Pancreas (tissue), 10 donors: ENCODE data around the gene EMSY. TPM values are rescaled to one million over a fixed set of nuclear protein-coding genes. Genes with fewer than 3 reads are reported as not detected.
"Not testable (repeated sequence)": the region's sequence is repeated elsewhere in the genome, so short reads cannot be mapped to it uniquely, and the experiment has no call there.

Experiments used
- ATAC-seq, 4 donors: fragments of 200-7000 bp; cut with Tn5 transposase; one replicate each; pipeline versions ENCODE4 v1.8.0 to v1.9.1; 2020; ENCODE audit warnings: mild to moderate bottlenecking in 4 of 4, moderate library complexity in 4 of 4
- DNase-seq, 6 donors: peaks; one replicate each; pipeline ENCODE4 v3.0.0-alpha.2; 2020
- FAIRE-seq: peaks from 2 replicates; lab custom pipeline; 2012; peaks lifted over from hg19 to GRCh38; lab: Jason Lieb, UNC
- H3K27ac ChIP-seq, 4 donors: fragments of 200-600 bp; sonication (generic); 1 replicate in 3 of 4; 2 replicates in 1 of 4; pipeline versions ENCODE4 v1.5.0 to v1.8.0; 2020
- H3K27me3 ChIP-seq, 4 donors: fragments of 200-600 bp; one replicate each; pipeline ENCODE4 v1.8.0; 2021
- H3K36me3 ChIP-seq, 3 donors: fragments of 200-600 bp; sonication (generic) in 1 of 3; one replicate each; pipeline versions ENCODE4 v1.5.0 to v1.8.0; 2020 to 2021
- H3K4me1 ChIP-seq, 3 donors: fragments of 200-600 bp; one replicate each; pipeline ENCODE4 v1.8.0; 2021
- H3K4me3 ChIP-seq, 4 donors: fragments of 200-600 bp; sonication (generic) in 2 of 4; one replicate each; pipeline versions ENCODE4 v1.5.0 to v1.8.0; 2020 to 2021
- H3K9me3 ChIP-seq, 4 donors: fragments of 200-600 bp; one replicate each; pipeline ENCODE4 v1.8.0; 2021
- CTCF ChIP-seq, 4 donors: fragments of 200-600 bp; sonication (generic) in 3 of 4; IDR thresholded peaks; one replicate each; pipeline versions ENCODE4 v1.5.0 to v1.8.0; 2021; ENCODE audit warnings: antibody characterized with exemption in 4 of 4
- WGBS, 2 donors: extraction: QIAGEN DNeasy Blood & Tissue Kit; methylation state at CpG; one replicate each; pipeline ENCODE4 v1.1.7; 2013; 5-methylcytosine and 5-hydroxymethylcytosine counted together
- intact Hi-C, 3 donors: fragments of 100-400 bp; cut with DNase I; formaldehyde crosslinking; loops; one replicate each; pipeline versions ENCODE4 v1.11.1 to v1.14.2; 2022
- polyA plus RNA-seq, 2 donors: library from polyadenylated mRNA; stranded (reverse); fragments of 200-250 nt; gene quantifications; one replicate each; pipeline ENCODE4 v1.2.3, GENCODE V29; 2013
- total RNA-seq, 6 donors: library from RNA; stranded (reverse); fragmentation: NEBNext Ultra II Directional in 4 of 6; extraction: Animal tissue kit (Norgen Biotek cat#: 25700) in 4 of 6; gene quantifications; one replicate each; pipeline versions ENCODE4 v1.2.1 to v1.2.4, GENCODE V29; 2021 to 2023
- donor health status: healthy with polysubstance abuse.
- donor health status: DM: no; HTN: no; CAD: no; lungs with moderate emphysema.
- donor health status: DM: no; HTN: no; CAD: no.
- donor health status: control.
- donor health status: control.
- donor health status: Bipolar disorder and iron deficiency.
- donor health status: DM: yes; HTN: yes; CAD: no.
- donor health status: DM: no; HTN: no; CAD: no.
- donor health status: DM: no; HTN: no; CAD: no.
- donor health status: DM: yes; HTN: yes; CAD: no.

The EMSY gene
- total RNA-seq, result 10 to 100 TPM in 2 of 6 donors, 1 to 10 TPM in 4; 5.8 to 14.0 (median 8.7) TPM
- 1 to 10 TPM; 4.6 to 4.7 TPM for polyA plus RNA-seq

GRCh38 chr11:76444384-76445120 lies at the start of gene EMSY:
TSS of gene EMSY (plus strand) at chr11:76445018. CDS start at chr11:76446939, 1,921 bp downstream.
- no peaks in the 10 kb centered on the region for H3K9me3 ChIP-seq
- no peaks in the 10 kb centered on the region for H3K27me3 ChIP-seq
- H3K27ac ChIP-seq, result peak within 1 kb of the TSS; percentile 70 to 91 (median 84)
- 0% methylated on average over 53 of the region's 53 CpGs for WGBS, 2 donors
- H3K36me3 ChIP-seq, result no peaks in the 10 kb centered on the region
- ATAC-seq (peak; percentile 91 to 96 (median 92)), FAIRE-seq (peak; percentile 97), DNase-seq (peak; percentile 93 to 98 (median 96))
- intact Hi-C loops, result no loop called here
- peak within 1 kb of the TSS; percentile 91 to 97 (median 96) for H3K4me3 ChIP-seq
- no peak for TF ChIP-seq CTCF (IDR thresholded peaks at IDR 0.05)
- peaks cover 6 to 11% (median 10%) of the 10 kb centered on the region in 3 donors for H3K4me1 ChIP-seq

- Histone ChIP-seq H3K9me3 (no peaks in the 10 kb centered on the region), H3K4me1 (peaks cover 21 to 29% (median 23%) of the 10 kb centered on the region in 3 donors), H3K27ac (peak overlapping the region in 1 of 4 donors; percentile 10), H3K36me3 (no peaks in the 10 kb centered on the region), H3K27me3 (no peaks in the 10 kb centered on the region), H3K4me3 (no peak overlapping the region)
- intact Hi-C loops, result no loop called here
- TF ChIP-seq CTCF (IDR thresholded peaks at IDR 0.05), result no peak
- WGBS, 2 donors, result 46 to 57% methylated on average over 1 of the region's 1 CpG
- DNase-seq (no peak), ATAC-seq (no peak), FAIRE-seq (no peak)
Observed at GRCh38 chr11:76395296-76395695, 49.5 kb upstream of the EMSY start.

- no peaks in the 10 kb centered on the region for H3K9me3 ChIP-seq
- whole genome bisulfite sequencing, 2 donors, result 76 to 77% methylated on average over 3 of the region's 3 CpGs
- intact Hi-C loops, result no loop called here
- TF ChIP-seq CTCF (IDR thresholded peaks at IDR 0.05), result no peak
- H3K27me3 ChIP-seq, result no peaks in the 10 kb centered on the region
- no peak for ATAC-seq
- H3K36me3 ChIP-seq, result no peaks in the 10 kb centered on the region
- no peak for DNase-seq
- H3K27ac ChIP-seq, result no peak overlapping the region
- H3K4me1 ChIP-seq, result peaks cover 7 to 8% (median 7%) of the 10 kb centered on the region in 3 donors
- FAIRE-seq, result no peak
- H3K4me3 ChIP-seq, result no peak overlapping the region
Observed at GRCh38 chr11:76397383-76397782, 47.4 kb upstream of the EMSY start.

GRCh38 chr11:76400967-76401366 lies 43.9 kb upstream of the EMSY start:
- intact Hi-C loops, result no loop called here
- no peak for TF ChIP-seq CTCF (IDR thresholded peaks at IDR 0.05)
- Histone ChIP-seq H3K9me3 (no peaks in the 10 kb centered on the region), H3K4me3 (no peak overlapping the region), H3K27me3 (no peaks in the 10 kb centered on the region), H3K36me3 (no peaks in the 10 kb centered on the region), H3K4me1 (no peaks in the 10 kb centered on the region), H3K27ac (no peak overlapping the region)
- no peak for DNase-seq
- no peak for FAIRE-seq
- 60 to 61% methylated on average over 1 of the region's 1 CpG for WGBS, 2 donors
- no peak for ATAC-seq

- not testable (repeated sequence) for H3K27ac ChIP-seq, FAIRE-seq
Observed at GRCh38 chr11:76401484-76401883, 43.3 kb upstream of the EMSY start.

More at GRCh38 chr11:76401484-76401883, 43.3 kb upstream of the EMSY start:
- intact Hi-C loops, H3K4me1 ChIP-seq, H3K9me3 ChIP-seq, ATAC-seq, H3K27me3 ChIP-seq, DNase-seq, H3K4me3 ChIP-seq, H3K36me3 ChIP-seq: not testable (repeated sequence)
- 87 to 91% methylated on average over 8 of the region's 8 CpGs for WGBS, 2 donors
